ENCODE measurements around the gene PAX5.

DNA sequence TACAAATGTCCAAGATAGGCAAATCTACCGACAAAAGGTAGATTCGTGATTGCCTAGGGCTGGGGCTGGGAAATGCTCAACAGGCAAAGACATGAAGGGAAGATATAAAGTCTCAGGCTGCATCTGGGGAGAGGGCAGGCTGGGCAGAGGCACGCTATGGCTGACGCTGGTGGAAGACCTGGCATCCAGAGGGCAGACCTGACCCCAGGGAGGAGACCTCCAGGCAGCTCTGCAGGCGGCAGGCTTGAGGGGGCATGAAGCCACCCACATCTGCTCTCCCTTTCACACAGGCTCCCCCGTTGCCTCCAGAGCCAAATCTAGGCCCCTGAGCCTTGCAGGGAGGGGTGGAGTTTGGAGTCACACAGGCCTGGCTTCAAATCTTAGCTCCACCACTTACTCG, 145.5 kb downstream of the PAX5 start:
- TF ChIP-seq, protein P1, sequence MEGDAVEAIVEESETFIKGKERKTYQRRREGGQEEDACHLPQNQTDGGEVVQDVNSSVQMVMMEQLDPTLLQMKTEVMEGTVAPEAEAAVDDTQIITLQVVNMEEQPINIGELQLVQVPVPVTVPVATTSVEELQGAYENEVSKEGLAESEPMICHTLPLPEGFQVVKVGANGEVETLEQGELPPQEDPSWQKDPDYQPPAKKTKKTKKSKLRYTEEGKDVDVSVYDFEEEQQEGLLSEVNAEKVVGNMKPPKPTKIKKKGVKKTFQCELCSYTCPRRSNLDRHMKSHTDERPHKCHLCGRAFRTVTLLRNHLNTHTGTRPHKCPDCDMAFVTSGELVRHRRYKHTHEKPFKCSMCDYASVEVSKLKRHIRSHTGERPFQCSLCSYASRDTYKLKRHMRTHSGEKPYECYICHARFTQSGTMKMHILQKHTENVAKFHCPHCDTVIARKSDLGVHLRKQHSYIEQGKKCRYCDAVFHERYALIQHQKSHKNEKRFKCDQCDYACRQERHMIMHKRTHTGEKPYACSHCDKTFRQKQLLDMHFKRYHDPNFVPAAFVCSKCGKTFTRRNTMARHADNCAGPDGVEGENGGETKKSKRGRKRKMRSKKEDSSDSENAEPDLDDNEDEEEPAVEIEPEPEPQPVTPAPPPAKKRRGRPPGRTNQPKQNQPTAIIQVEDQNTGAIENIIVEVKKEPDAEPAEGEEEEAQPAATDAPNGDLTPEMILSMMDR (IDR thresholded peaks at IDR 0.05; ENCODE audit: low read depth, low read length, poor library complexity, severe bottlenecking), result no peak
- TF ChIP-seq EZH2phosphoT487 (IDR thresholded peaks at IDR 0.05; ENCODE audit: borderline replicate concordance, low read length), result no peak

Data from DOHH2 (cell line).